SK-N-SH (cell line): ENCODE data around the gene CFAP74.

Source experiments
- CTCF ChIP-seq: fragments of 200-600 bp; sonication (generic); IDR thresholded peaks from 2 replicates; pipeline ENCODE4 v1.6.1; 2017; ENCODE audit warnings: antibody characterized with exemption, mild to moderate bottlenecking, moderate library complexity
- EP300 ChIP-seq, 2 experiments: IDR thresholded peaks; 2 replicates each; pipeline versions ENCODE4 v1.4.0 to v1.6.1; 2012; ENCODE audit warnings: borderline replicate concordance in 1 of 2, low read depth in 1 of 2, low read length in 1 of 2
- REST ChIP-seq: IDR thresholded peaks from 2 replicates; pipeline ENCODE4 v1.6.1; 2012; ENCODE audit warnings: mild to moderate bottlenecking, low read depth, low read length, moderate library complexity
- RXRA ChIP-seq: IDR thresholded peaks from 2 replicates; pipeline ENCODE4 v1.4.0; 2012; ENCODE audit warnings: low read depth, mild to moderate bottlenecking, borderline replicate concordance
- SMC3 ChIP-seq: IDR thresholded peaks from 2 replicates; pipeline ENCODE4 v1.6.1; 2012; ENCODE audit warnings: low read depth, low read length, improper control_type of control experiment
- TF ChIP-seq, protein P1 (sequence below): fragments of 150-350 bp; IDR thresholded peaks from 2 replicates; pipeline ENCODE4 v1.6.1; 2017; ENCODE audit warnings: antibody characterized with exemption, low read length, low read depth, borderline replicate concordance

DNA sequence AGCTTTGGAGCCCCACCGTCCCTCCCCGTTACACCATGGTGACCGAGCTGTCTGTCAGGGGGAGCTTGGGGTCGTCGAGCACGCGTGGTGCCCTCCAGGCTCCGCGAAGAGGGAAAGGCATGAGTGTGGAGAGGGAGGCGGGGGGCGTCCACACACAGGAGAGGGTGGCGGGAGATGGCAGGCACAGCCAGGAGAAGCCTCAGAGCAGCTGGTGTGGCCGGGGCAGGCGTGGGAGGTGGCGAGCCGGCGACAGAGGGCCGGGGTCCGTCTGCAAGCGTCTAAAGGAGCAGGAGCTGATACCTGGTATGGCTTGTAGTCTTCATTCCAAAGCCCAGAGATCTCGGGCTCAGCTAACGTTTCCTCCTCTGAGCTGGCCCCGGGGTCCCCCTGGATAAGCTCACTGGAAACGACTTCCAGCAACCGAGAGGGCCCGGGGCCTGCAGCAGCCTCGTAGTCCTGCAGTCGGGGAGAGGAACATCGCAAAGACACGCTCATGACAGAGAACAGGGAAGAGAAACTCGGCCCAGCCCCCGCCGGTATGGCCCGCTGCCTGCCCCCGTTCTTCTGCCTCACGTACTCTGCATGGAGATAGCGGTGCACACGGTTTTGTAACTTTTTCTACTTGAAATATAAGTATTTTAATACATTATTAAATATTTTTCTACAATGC, 37.4 kb downstream of the CFAP74 start:
- TF ChIP-seq RXRA (no peak), CTCF (no peak), SMC3 (no peak), EP300 (IDR thresholded peaks at IDR 0.05; ENCODE audit: borderline replicate concordance in 1 of 2, low read depth in 1 of 2, low read length in 1 of 2) (no peak), REST (no peak)
- TF ChIP-seq, protein P1, sequence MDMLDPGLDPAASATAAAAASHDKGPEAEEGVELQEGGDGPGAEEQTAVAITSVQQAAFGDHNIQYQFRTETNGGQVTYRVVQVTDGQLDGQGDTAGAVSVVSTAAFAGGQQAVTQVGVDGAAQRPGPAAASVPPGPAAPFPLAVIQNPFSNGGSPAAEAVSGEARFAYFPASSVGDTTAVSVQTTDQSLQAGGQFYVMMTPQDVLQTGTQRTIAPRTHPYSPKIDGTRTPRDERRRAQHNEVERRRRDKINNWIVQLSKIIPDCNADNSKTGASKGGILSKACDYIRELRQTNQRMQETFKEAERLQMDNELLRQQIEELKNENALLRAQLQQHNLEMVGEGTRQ: no peak
